Activated CD4-positive, alpha-beta memory T cell treated with anti-CD3 and anti-CD28 coated beads for 36 hours (primary cell): ENCODE results near the gene MAPRE2. TPM values are rescaled to one million over a fixed set of nuclear protein-coding genes. Genes with fewer than 3 reads are reported as not detected.
"Not testable (repeated sequence)": the region's sequence is repeated elsewhere in the genome, so short reads cannot be mapped to it uniquely, and the experiment has no call there.

Source experiments
- CTCF ChIA-PET: fragments of 350-600 bp; sonication (Branson Sonifier 250); formaldehyde crosslinking; loops from one replicate; lab custom pipeline; 2021; ENCODE audit warnings: antibody characterized with exemption, inconsistent platforms; lab: Charles Lee
- POLR2A ChIA-PET: fragments of 350-600 bp; sonication (Branson Sonifier 250); formaldehyde crosslinking; loops from one replicate; lab custom pipeline; 2021; ENCODE audit warnings: antibody characterized with exemption; lab: Charles Lee
- DNase-seq: peaks from one replicate; pipeline ENCODE4 v3.0.0-alpha.2; 2020
- H3K27ac Mint-ChIP-seq: one replicate; pipeline ENCODE4 v1.8.0; 2021; ENCODE audit warnings: mixed read lengths
- H3K27me3 Mint-ChIP-seq: one replicate; pipeline ENCODE4 v1.8.0; 2021; ENCODE audit warnings: mixed read lengths
- H3K36me3 Mint-ChIP-seq: one replicate; pipeline ENCODE4 v1.8.0; 2021; ENCODE audit warnings: mixed read lengths
- H3K4me1 Mint-ChIP-seq: one replicate; pipeline ENCODE4 v1.8.0; 2021; ENCODE audit warnings: low read depth, mixed read lengths
- H3K4me3 Mint-ChIP-seq: one replicate; pipeline ENCODE4 v1.8.0; 2021; ENCODE audit warnings: mild to moderate bottlenecking, mixed read lengths
- H3K9me3 Mint-ChIP-seq: one replicate; pipeline ENCODE4 v1.8.0; 2021; ENCODE audit warnings: mixed read lengths
- intact Hi-C: fragments of 100-400 bp; cut with micrococcal nuclease; formaldehyde crosslinking; loops from one replicate; pipeline ENCODE4 v1.15.1; 2023
- total RNA-seq, 2 experiments: library from RNA; stranded (reverse); gene quantifications; one replicate each; pipeline ENCODE4 v1.2.3, GENCODE V29; 2021

The MAPRE2 gene
- total RNA-seq, 2 experiments from 2014 or later: 46.4 to 46.5 TPM

DNA sequence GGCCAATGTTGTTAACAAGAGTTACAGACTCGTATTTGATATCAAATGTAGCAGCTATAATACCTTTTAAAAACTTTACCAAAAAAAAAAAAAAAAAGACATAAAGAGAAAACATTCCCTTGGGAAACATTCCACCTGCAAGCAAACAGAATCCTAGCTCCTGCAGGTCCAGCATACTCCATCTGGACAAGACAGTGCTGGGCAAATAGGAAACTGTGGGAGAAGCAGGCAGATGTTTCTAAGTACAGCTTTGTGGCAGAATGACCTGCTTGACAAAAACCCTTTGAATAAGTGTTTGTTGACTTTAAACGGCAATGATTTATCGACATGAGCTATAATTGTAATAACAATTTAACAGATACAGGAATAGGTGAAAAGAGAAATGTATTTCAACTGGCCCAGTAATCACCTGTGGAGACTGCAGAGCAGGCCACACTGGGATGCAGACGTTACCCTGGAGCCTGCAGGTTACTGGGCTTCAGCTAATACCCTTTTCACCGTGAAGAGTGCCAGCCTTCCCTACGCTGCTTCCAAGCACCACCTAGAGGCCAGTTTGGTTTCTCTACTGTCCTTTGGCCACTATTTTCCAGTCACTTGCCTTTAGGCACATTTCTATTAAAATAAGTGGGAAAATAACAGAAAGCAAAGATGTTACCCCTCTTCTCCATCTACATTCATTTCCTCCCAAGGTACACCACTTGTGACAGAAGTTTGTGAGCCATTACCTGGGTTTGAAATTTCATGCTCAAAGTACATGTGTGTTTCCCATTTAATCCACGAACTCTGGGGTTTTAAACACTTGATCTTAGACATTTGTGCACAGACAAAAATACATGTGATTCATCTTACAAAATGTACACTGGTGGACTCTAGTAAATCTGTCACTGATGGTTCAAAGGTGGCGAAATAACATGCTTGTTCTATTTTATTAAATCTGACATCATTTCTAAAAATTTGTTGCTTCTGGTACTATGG, 102.7 kb downstream of the MAPRE2 start:
- CTCF ChIA-PET: interaction anchor here (0.6 to 4.0 kb wide), 17 partner anchors 8 to 1136 kb away, joined by 3 to 61 read pairs (median 4); no protein-coding TSS in a partner anchor
- H3K27ac Mint-ChIP-seq: no peak overlapping the region
- peaks cover 13% of the 10 kb centered on the region for H3K9me3 Mint-ChIP-seq
- POLR2A ChIA-PET: no interaction called here
- peaks cover 25% of the 10 kb centered on the region for H3K36me3 Mint-ChIP-seq
- no peaks in the 10 kb centered on the region for H3K27me3 Mint-ChIP-seq
- DNase-seq: peak; percentile 38
- intact Hi-C loops: loop anchor here (1.0 to 5.0 kb wide), 3 partner anchors 118 to 277 kb away; no protein-coding TSS in a partner anchor
- H3K4me3 Mint-ChIP-seq: no peak overlapping the region
- no peaks in the 10 kb centered on the region for H3K4me1 Mint-ChIP-seq

DNA sequence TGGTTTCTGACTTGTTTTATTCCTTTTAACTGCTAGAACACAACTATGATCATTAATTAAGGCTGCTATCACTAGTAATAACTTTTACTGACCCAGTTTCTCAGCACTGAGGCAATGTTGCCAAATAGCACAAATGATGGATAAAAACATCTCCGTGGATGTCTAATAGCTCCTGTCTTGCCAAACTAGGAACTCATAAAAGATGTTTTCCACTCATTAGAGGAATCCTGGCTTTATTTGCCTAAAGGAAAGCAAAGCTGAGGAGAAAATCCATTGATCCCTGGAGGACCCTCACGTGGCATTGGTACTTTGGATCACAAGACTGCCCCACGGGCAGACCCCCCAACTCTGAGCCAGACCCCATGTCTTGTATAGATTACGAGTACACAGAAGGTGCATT, 103.5 kb downstream of the MAPRE2 start:
- Mint-ChIP-seq H3K9me3 (peaks cover 21% of the 10 kb centered on the region), H3K4me1 (no peaks in the 10 kb centered on the region), H3K27ac (no peak overlapping the region), H3K36me3 (peaks cover 29% of the 10 kb centered on the region), H3K4me3 (no peak overlapping the region), H3K27me3 (no peaks in the 10 kb centered on the region)
- intact Hi-C loops: loop anchor here (1.0 to 5.0 kb wide), 2 partner anchors 138 to 277 kb away; no protein-coding TSS in a partner anchor
- ChIA-PET POLR2A (no interaction called here), CTCF (interaction anchor here (1.3 to 4.0 kb wide), 6 partner anchors 17 to 153 kb away, joined by 3 to 61 read pairs (median 4); no protein-coding TSS in a partner anchor)
- no peak for DNase-seq

DNA sequence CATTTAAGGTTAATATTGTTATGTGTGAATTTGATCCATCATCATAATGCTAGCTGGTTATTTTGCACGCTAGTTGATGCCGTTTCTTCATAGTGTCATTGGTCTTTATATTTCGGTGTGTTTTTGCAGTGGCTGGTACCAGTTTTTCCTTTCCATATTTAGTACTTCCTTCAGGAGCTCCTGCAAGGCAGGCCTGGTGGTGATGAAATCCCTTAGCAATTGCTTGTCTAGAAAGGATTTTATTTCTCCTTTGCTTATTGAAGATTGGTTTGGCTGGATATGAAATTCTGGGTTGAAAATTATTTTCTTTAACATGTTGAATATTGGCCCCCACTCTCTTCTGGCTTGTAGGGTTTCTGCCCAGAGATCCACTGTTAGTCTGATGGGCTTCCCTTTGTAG, 109.0 kb downstream of the MAPRE2 start:
- H3K4me3 Mint-ChIP-seq, intact Hi-C loops, H3K4me1 Mint-ChIP-seq, H3K27me3 Mint-ChIP-seq, CTCF ChIA-PET, DNase-seq, POLR2A ChIA-PET, H3K27ac Mint-ChIP-seq: not testable (repeated sequence)
- Mint-ChIP-seq H3K36me3 (peaks cover 18% of the 10 kb centered on the region), H3K9me3 (peaks cover 21% of the 10 kb centered on the region)

DNA sequence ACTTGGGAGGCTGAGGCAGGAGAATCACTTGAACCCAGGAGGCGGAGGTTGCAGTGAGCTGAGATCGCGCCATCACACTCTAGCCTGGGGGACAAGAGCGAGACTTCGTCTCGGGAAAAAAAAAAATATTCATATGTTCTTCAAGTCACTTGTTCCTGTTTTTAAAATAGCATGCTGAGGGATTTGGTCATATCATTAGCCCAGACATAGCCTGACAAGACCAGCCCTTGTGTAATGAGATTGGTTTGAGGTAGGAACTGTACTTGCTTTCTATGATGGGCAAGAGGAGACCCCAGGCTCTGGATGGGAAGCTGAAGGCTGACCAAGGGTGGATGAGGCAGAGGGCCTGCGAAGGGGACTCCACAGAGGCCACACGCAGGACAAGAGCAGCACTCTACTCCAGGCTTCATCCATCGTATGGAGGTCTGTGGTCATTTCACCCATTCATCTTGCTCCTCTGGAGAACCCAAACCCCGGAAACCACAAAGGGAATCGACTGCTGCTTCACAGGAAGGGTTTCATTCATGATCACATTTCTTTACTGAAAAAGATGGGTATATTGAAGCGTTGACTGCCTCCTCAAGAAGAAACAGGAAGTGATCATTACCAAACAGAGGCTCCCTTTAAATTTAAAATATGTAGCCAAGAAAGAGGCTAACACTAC, 112.5 kb downstream of the MAPRE2 start:
- H3K36me3 Mint-ChIP-seq: peaks cover 8% of the 10 kb centered on the region
- POLR2A ChIA-PET: no interaction called here
- H3K9me3 Mint-ChIP-seq: peaks cover 8% of the 10 kb centered on the region
- H3K27ac Mint-ChIP-seq: no peak overlapping the region
- intact Hi-C loops: no loop called here
- no peaks in the 10 kb centered on the region for H3K27me3 Mint-ChIP-seq
- no peak for DNase-seq
- peaks cover 8% of the 10 kb centered on the region for H3K4me1 Mint-ChIP-seq
- CTCF ChIA-PET: interaction anchor here (1.2 kb wide), 1 partner anchor 11 kb away, joined by 3 read pairs; no protein-coding TSS in a partner anchor
- H3K4me3 Mint-ChIP-seq: no peak overlapping the region

DNA sequence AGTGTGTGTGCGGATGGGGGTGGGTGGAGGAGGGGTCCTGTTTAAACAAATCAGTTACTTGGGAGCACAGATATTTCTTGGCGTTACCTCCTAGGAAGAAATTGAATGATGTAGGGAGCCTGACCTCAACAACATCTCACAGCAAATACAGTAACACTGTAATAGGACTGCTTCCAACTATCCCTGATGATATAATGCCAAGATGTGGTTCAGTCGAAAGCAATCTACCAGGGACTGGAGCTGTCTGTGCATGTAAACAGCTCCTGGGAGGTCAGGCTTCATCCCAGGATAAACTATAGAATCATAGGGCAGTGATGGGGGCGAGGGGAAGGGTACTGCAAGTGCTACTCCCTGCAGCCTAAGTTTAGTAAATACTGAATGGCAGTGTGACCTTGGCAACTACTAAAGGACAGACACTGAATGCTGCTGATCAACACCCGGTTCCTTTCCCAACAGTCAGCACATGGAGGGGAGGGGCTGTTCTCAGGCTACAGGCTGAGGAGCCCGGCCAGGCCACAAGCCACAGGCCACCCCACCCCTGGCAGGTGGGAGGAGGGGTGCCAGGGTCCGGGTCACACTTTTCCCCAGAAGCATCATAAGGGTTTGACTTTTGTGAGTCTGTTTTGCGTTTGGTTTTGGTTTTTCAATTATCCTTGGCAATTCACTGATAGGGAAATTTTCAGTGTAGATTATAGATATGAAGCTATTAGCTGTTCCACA, 114.3 kb downstream of the MAPRE2 start:
- ChIA-PET POLR2A (no interaction called here), CTCF (no interaction called here)
- Mint-ChIP-seq H3K9me3 (no peaks in the 10 kb centered on the region), H3K4me3 (no peak overlapping the region), H3K27ac (no peak overlapping the region), H3K27me3 (peaks cover 2% of the 10 kb centered on the region), H3K36me3 (no peaks in the 10 kb centered on the region), H3K4me1 (peaks cover 20% of the 10 kb centered on the region)
- intact Hi-C loops: loop anchor here (5.0 kb wide), 2 partner anchors 48 to 148 kb away; no protein-coding TSS in a partner anchor
- no peak for DNase-seq

DNA sequence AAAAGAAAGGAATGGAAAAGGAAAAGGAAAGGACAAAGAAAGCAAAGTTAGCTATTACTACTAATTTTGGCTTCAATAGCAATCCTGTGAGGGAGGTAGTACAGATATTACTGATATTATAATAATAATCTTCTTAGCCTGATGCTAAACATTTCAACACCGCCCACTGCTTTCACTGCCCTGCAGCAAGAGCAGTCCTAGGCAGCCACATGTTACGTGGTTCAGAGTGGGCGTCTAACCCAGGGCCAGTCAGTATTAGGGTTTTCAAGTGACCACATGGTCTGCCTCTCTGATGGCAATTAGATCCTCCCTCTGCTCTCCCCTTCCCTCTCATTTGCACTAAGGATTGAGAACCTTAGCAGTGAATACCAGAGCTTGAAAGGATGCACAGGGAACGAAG, 116.0 kb downstream of the MAPRE2 start:
- no peak for DNase-seq
- H3K36me3 Mint-ChIP-seq: no peaks in the 10 kb centered on the region
- intact Hi-C loops: loop anchor here (5.0 kb wide), 2 partner anchors 50 to 150 kb away; no protein-coding TSS in a partner anchor
- peaks cover 2% of the 10 kb centered on the region for H3K27me3 Mint-ChIP-seq
- H3K9me3 Mint-ChIP-seq: no peaks in the 10 kb centered on the region
- H3K4me3 Mint-ChIP-seq: no peak overlapping the region
- ChIA-PET POLR2A (interaction anchor here (1.5 kb wide), 1 partner anchor 116 kb away, joined by 3 read pairs; the partner anchor contains the start of gene MAPRE2), CTCF (no interaction called here)
- peaks cover 20% of the 10 kb centered on the region for H3K4me1 Mint-ChIP-seq
- no peak overlapping the region for H3K27ac Mint-ChIP-seq

DNA sequence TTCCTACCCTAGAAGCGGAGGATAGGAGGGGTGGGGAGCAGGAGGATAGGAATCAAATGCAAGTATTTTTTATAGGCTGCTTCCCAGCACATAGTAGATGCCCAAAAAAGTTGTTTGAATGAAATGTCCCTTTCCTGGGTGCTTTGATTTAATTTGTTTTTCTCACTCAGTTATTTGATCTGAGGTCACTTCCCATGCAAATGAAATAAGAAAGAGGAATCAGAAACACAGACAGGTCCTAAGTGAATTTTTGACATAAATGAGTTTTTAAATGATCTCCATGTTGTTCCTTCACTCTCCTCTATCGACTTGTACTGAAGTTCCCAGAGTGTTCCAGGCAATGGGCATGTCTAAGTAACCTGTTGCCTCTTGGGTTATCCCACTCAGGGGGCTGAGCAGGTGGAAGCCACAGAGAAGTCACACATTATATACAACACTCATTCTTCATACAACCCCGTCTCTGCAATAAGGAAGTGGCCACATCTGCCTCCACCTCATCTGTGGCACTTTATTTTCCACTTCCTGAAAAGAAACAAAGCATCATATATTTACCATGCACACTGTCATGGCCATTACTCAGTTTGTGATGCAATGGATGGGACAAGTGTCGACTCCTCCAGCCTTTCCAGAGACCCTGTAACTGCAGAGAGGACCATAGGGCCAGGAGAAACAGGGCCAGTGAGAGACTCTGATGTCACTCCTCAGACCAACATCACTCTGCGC, 117.7 kb downstream of the MAPRE2 start:
- ChIA-PET CTCF (no interaction called here), POLR2A (interaction anchor here (1.1 kb wide), 1 partner anchor 131 kb away, joined by 3 read pairs; no protein-coding TSS in a partner anchor)
- no peaks in the 10 kb centered on the region for H3K36me3 Mint-ChIP-seq
- DNase-seq: peak; percentile 59
- H3K4me1 Mint-ChIP-seq: peaks cover 17% of the 10 kb centered on the region
- peaks cover 2% of the 10 kb centered on the region for H3K27me3 Mint-ChIP-seq
- H3K27ac Mint-ChIP-seq: peak overlapping the region; percentile 76
- H3K9me3 Mint-ChIP-seq: no peaks in the 10 kb centered on the region
- H3K4me3 Mint-ChIP-seq: no peak overlapping the region
- intact Hi-C loops: loop anchor here (1.0 to 5.0 kb wide), 5 partner anchors 52 to 293 kb away; no protein-coding TSS in a partner anchor

DNA sequence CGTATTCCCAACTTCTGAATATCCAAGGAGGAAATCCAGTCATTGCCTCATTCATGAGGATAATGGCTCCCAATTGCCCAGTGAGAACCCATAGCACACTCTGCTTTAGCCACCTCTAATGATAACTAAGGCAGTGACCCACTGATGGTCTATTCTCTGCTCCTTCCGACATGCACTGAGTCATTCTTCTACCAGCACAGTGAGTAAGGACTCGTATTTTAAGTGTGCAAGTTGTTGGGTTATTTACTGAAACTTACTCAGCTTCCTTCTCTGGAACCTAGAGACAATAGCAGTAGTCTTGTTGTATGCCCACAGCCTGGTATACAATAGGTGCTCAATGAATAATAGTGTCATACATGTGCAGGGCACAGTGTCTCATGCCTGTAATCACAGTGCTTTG, 118.6 kb downstream of the MAPRE2 start:
- peaks cover 13% of the 10 kb centered on the region for H3K4me1 Mint-ChIP-seq
- DNase-seq: peak; percentile 17
- H3K27ac Mint-ChIP-seq: peak overlapping the region; percentile 55
- H3K36me3 Mint-ChIP-seq: no peaks in the 10 kb centered on the region
- peaks cover 2% of the 10 kb centered on the region for H3K27me3 Mint-ChIP-seq
- intact Hi-C loops: loop anchor here (1.0 to 5.0 kb wide), 6 partner anchors 52 to 299 kb away; no protein-coding TSS in a partner anchor
- H3K4me3 Mint-ChIP-seq: no peak overlapping the region
- H3K9me3 Mint-ChIP-seq: no peaks in the 10 kb centered on the region
- CTCF ChIA-PET: no interaction called here
- POLR2A ChIA-PET: interaction anchor here (1.1 kb wide), 1 partner anchor 132 kb away, joined by 3 read pairs; no protein-coding TSS in a partner anchor

DNA sequence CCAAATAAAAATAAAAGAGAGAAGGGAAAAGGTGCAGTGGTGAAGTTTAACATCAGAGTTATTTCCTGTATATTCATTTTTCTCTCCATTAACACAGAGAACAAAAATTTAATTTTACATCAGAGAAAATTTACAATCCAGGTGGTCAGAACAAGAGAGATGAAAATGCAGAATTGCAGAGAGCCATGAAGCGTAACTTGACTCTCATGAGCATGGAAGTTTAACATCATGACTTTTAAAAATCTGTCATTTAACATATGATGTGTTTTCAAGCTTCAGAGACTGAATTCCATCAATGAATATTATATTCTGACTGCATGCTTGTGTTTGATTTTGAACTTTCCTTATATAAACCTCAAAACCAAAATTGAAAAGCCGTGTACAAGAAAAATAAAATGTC, 120.3 kb downstream of the MAPRE2 start:
- Mint-ChIP-seq H3K4me1 (peaks cover 13% of the 10 kb centered on the region), H3K9me3 (no peaks in the 10 kb centered on the region), H3K27me3 (peaks cover 2% of the 10 kb centered on the region), H3K36me3 (no peaks in the 10 kb centered on the region), H3K27ac (no peak overlapping the region), H3K4me3 (no peak overlapping the region)
- ChIA-PET POLR2A (no interaction called here), CTCF (no interaction called here)
- no peak for DNase-seq
- intact Hi-C loops: no loop called here

DNA sequence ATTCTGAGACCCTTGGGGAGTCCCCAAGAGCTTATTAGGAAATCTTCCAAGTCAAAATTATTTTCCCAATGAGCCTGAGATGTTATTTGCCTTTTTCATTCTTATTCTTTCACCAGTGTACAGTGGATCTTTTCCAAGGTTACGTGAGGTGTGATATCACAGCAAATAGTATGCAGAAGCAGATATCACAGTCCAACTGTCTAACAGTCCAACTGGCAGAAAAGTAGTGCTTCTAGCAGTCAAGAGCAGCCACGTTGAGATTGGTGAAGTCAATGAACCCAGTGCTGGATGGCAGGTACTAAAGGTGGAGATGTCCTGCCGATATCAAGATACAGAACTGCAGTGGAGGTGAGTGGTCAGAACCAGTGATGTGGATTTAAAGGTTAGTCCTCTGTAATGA, 120.7 kb downstream of the MAPRE2 start:
- no peak for DNase-seq
- ChIA-PET POLR2A (no interaction called here), CTCF (no interaction called here)
- H3K27ac Mint-ChIP-seq: no peak overlapping the region
- no peaks in the 10 kb centered on the region for H3K36me3 Mint-ChIP-seq
- H3K9me3 Mint-ChIP-seq: no peaks in the 10 kb centered on the region
- H3K4me1 Mint-ChIP-seq: peaks cover 13% of the 10 kb centered on the region
- intact Hi-C loops: no loop called here
- H3K27me3 Mint-ChIP-seq: peaks cover 2% of the 10 kb centered on the region
- no peak overlapping the region for H3K4me3 Mint-ChIP-seq

DNA sequence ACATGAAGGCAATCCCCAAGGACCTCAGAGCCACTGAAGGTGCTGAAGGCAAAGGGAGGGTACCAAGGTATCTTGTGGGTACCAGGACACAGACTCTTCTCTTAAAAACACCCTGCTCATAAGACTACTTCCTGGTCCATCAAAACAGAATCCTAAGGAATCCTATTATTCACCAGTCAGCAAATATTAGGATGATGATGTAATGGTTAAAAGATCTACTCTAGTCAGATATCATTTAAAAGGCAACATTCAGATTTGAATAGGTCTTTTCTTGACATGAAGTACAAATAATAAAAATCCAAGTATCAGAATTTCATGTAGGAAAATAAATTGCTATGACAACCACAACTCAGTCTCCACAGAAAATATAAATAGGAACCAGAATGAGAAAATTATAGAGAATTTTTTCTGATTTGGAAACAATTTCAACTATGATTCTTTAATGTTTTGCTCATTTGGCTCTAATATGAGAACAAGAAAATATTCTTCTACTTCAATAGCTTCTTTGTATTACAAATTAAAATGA, 121.9 kb downstream of the MAPRE2 start:
- CTCF ChIA-PET: no interaction called here
- Mint-ChIP-seq H3K9me3 (no peaks in the 10 kb centered on the region), H3K27ac (no peak overlapping the region), H3K4me3 (no peak overlapping the region), H3K27me3 (peaks cover 2% of the 10 kb centered on the region), H3K4me1 (peaks cover 13% of the 10 kb centered on the region), H3K36me3 (no peaks in the 10 kb centered on the region)
- no peak for DNase-seq
- intact Hi-C loops: no loop called here
- POLR2A ChIA-PET: no interaction called here
